ENCODE measurements around the gene AMFR. TPM values are rescaled to one million over a fixed set of nuclear protein-coding genes. Genes with fewer than 3 reads are reported as not detected.

Gene AMFR
- total and polyA plus RNA-seq, 2 of the 13 experiments (the other 11 are each of a cell fraction or from before 2014, with no cell fraction given): 52.9 to 108 TPM

DNA sequence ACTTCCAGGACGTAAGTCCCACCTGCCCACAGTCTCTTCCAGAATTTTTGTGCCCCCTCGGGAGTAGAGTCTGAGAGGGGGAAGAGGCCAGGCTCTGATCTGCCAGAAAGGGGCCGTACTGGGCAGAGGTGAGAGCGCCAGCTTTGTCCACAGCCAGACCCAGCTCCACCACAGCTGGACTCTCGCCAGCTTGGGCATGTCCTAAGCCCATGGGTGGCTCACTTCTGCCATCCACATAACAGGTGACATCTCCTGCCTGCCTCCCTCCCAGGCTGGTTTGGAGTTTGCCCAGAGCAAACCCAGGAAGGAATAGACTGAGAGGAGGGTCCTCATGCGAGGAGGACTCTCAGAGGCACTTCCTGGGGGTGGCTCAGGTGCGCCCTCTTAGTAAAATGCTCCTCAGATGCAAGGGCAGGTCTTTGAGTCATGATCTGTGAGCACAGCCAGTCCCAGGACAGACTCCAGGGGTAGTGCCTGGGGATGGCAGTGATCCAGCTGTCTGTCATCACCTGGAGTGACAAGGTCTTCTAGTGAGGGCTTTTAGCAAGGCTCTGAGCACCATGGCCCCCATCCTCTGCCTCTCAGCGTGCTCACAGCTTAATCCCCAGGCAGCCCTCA, 89.2 kb downstream of the AMFR start:
- no peak for TF ChIP-seq ZNF446 (CRISPR knock-in tag; IDR thresholded peaks at IDR 0.05)
- peak; percentile 81 for TF ChIP-seq ZNF263 (CRISPR knock-in tag; IDR thresholded peaks at IDR 0.05)
- intact Hi-C loops (cut with micrococcal nuclease; ENCODE audit: unreplicated experiment) (no loop called here), in situ Hi-C loops (cut with HindIII; ENCODE audit: extremely low pct_ligation_motif_present, low pct_unique_long_range_greater_than_20kb) (no loop called here)
- H3K4me2 ChIP-seq (ENCODE audit: low read depth, low read length): no peak overlapping the region
- H3K4me3 ChIP-seq (replicated peaks in 1 of 3; ENCODE audit: insufficient read depth in 1 of 3, low read depth in 2 of 3, low read length in 3 of 3): no peak overlapping the region
- ATAC-seq: no peak
- DNase-seq (ENCODE audit: low spot score): no peak
- ChIA-PET POLR2A (no interaction called here), CTCF (ENCODE audit: low intra/inter-chr PET ratio, low total read pairs) (interaction anchor here (4.2 kb wide), 1 partner anchor 20 kb away, joined by 58 read pairs; no protein-coding TSS in a partner anchor)
- no peak overlapping the region for H3K9ac ChIP-seq (ENCODE audit: insufficient read depth, low read depth, low read length)
- H3K36me3 ChIP-seq (replicated peaks in 1 of 2; ENCODE audit: control insufficient read depth in 1 of 2, insufficient read depth in 2 of 2, low read length in 2 of 2): no peaks in the 10 kb centered on the region
- no peaks in the 10 kb centered on the region for H3K4me1 ChIP-seq (ENCODE audit: insufficient read depth, low read length)
- no peak for FAIRE-seq
- BruUV-seq (replicated peaks): no TSS peak
- peaks cover 7 to 71% of the 10 kb centered on the region in 2 experiments; a peak in 4 of 5 replicates for H3K27me3 ChIP-seq (ENCODE audit: control insufficient read depth in 1 of 2, insufficient read depth in 2 of 2, low read length in 2 of 2)
- no peaks in the 10 kb centered on the region for H3K9me3 ChIP-seq (ENCODE audit: low read length)
- H3K27ac ChIP-seq (ENCODE audit: extremely low read length, insufficient read depth, low read length): no peak overlapping the region
- H4K20me1 ChIP-seq (ENCODE audit: insufficient read depth, low read length): no peaks in the 10 kb centered on the region
- no peak overlapping the region for H2AFZ ChIP-seq (ENCODE audit: low read length)
- 24% methylated on average over 8 of the region's 8 CpGs for WGBS (ENCODE audit: low lambda C conversion rate)
- no peaks in the 10 kb centered on the region for H3K79me2 ChIP-seq (ENCODE audit: insufficient read depth, low read length)

GRCh38 chr16:56334761-56335160, 90.6 kb downstream of the AMFR start:
- CTCF ChIA-PET (ENCODE audit: low intra/inter-chr PET ratio, low total read pairs): interaction anchor here (4.2 kb wide), 1 partner anchor 22 kb away, joined by 58 read pairs; no protein-coding TSS in a partner anchor

More at GRCh38 chr16:56334761-56335160, 90.6 kb downstream of the AMFR start:
- H3K4me3 ChIP-seq (replicated peaks in 1 of 3; ENCODE audit: insufficient read depth in 1 of 3, low read depth in 2 of 3, low read length in 3 of 3): no peak overlapping the region
- in situ Hi-C loops (cut with HindIII; ENCODE audit: extremely low pct_ligation_motif_present, low pct_unique_long_range_greater_than_20kb) (no loop called here), intact Hi-C loops (cut with micrococcal nuclease; ENCODE audit: unreplicated experiment) (no loop called here)
- no peaks in the 10 kb centered on the region for H3K36me3 ChIP-seq (replicated peaks in 1 of 2; ENCODE audit: control insufficient read depth in 1 of 2, insufficient read depth in 2 of 2, low read length in 2 of 2)
- no peaks in the 10 kb centered on the region for H3K4me1 ChIP-seq (ENCODE audit: insufficient read depth, low read length)
- POLR2A ChIA-PET: no interaction called here
- H3K4me2 ChIP-seq (ENCODE audit: low read depth, low read length): no peak overlapping the region
- no peaks in the 10 kb centered on the region for H4K20me1 ChIP-seq (ENCODE audit: insufficient read depth, low read length)
- no peak overlapping the region for H3K27ac ChIP-seq (ENCODE audit: extremely low read length, insufficient read depth, low read length)
- 9% methylated on average over 4 of the region's 9 CpGs for WGBS (ENCODE audit: low lambda C conversion rate)
- no peak overlapping the region for H2AFZ ChIP-seq (ENCODE audit: low read length)
- H3K27me3 ChIP-seq (ENCODE audit: control insufficient read depth in 1 of 2, insufficient read depth in 2 of 2, low read length in 2 of 2): peaks cover 6 to 71% of the 10 kb centered on the region in 2 experiments; a peak in 4 of 5 replicates
- ATAC-seq (no peak), DNase-seq (ENCODE audit: low spot score) (no peak), FAIRE-seq (no peak)
- H3K9me3 ChIP-seq (ENCODE audit: low read length): no peaks in the 10 kb centered on the region
- no peaks in the 10 kb centered on the region for H3K79me2 ChIP-seq (ENCODE audit: insufficient read depth, low read length)
- no TSS peak for BruUV-seq (replicated peaks)
- H3K9ac ChIP-seq (ENCODE audit: insufficient read depth, low read depth, low read length): no peak overlapping the region
- TF ChIP-seq ADNP (CRISPR knock-in tag; IDR thresholded peaks at IDR 0.05): no peak
- no peak for TF ChIP-seq DMAP1 (CRISPR knock-in tag; IDR thresholded peaks at IDR 0.05)
- TF ChIP-seq, protein P1, sequence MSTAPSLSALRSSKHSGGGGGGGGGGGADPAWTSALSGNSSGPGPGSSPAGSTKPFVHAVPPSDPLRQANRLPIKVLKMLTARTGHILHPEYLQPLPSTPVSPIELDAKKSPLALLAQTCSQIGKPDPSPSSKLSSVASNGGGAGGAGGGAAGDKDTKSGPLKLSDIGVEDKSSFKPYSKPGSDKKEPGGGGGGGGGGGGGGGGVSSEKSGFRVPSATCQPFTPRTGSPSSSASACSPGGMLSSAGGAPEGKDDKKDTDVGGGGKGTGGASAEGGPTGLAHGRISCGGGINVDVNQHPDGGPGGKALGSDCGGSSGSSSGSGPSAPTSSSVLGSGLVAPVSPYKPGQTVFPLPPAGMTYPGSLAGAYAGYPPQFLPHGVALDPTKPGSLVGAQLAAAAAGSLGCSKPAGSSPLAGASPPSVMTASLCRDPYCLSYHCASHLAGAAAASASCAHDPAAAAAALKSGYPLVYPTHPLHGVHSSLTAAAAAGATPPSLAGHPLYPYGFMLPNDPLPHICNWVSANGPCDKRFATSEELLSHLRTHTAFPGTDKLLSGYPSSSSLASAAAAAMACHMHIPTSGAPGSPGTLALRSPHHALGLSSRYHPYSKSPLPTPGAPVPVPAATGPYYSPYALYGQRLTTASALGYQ (CRISPR knock-in tag; IDR thresholded peaks at IDR 0.05): no peak
- TF ChIP-seq RXRB (CRISPR knock-in tag; IDR thresholded peaks at IDR 0.05; ENCODE audit: borderline replicate concordance): no peak
- no peak for TF ChIP-seq SP140L (CRISPR knock-in tag; IDR thresholded peaks at IDR 0.05; ENCODE audit: borderline replicate concordance)
- TF ChIP-seq GZF1 (CRISPR knock-in tag; IDR thresholded peaks at IDR 0.05): no peak
- no peak for TF ChIP-seq ZNF251 (CRISPR knock-in tag; IDR thresholded peaks at IDR 0.05)
- TF ChIP-seq IRF2 (CRISPR knock-in tag; IDR thresholded peaks at IDR 0.05): no peak
- no peak for TF ChIP-seq KDM5A (IDR thresholded peaks at IDR 0.05; ENCODE audit: borderline replicate concordance, low read length)
